GM18867 (cell line): Measurements from ENCODE around the gene COTL1.

ENCODE experiments used
- ATAC-seq: cut with Tn5 transposase; IDR thresholded peaks from one replicate; pipeline ENCODE4 v1.9.1; 2021; ENCODE audit warnings: mild to moderate bottlenecking, moderate library complexity; ENCODE audit not compliant: unreplicated experiment

COTL1 gene

GRCh38 chr16:84555418-84556196, 62.3 kb downstream of the COTL1 start:
- no peak for ATAC-seq

DNA sequence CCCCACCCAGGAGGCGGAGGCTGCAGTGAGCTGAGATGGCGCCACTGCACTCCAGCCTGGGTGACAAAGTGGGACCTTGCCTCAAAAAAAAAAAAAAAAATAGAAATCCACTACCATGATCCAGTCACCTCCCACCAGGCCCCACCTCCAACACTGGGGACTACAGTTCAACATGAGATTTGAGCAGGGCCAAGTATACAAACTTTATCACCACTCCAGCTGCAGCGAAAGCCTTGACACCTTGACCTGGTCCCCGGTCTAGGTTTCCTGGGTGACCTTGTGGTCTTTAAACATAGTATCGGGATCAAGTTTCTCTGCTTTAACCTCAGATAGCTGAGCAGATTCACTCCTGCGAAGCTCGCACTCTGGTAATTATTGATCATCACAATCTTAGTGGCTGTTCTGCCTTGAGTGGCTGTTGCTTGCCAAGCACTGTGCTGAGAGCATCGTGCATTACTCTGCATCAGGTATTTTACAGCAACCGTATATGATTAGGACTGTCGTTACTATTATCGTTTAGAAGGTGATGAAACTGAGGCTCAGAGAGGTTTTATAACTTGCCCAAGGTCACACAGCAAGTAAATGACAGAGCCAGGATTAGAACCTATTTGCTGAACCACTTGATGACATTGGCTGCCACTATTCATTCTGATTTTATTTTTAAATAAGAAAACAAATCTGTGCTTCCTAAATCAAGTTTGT, 63.1 kb downstream of the COTL1 start:
- no peak for ATAC-seq

- ATAC-seq: no peak
Observed at GRCh38 chr16:84553873-84554399, 63.9 kb downstream of the COTL1 start.

DNA sequence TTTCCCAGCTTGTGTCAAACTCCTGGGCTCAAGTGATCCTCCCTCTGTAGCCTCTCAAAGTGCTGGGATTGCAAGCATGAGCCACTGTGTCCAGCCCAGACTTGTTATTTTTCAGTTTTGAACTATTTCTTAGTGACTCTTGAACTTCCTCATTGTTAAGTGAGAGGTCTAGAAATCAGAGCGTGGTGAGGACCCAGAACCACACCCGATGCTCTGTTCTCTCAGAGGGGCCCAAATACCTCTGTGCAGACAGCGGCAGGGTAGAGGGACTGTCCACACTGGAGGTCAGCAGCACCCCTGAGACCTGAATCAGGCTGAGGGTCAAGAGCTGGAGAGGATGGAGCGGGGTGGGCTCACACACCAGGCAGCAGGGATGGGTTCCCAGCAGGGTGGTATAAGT, 65.7 kb downstream of the COTL1 start:
- no peak for ATAC-seq

DNA sequence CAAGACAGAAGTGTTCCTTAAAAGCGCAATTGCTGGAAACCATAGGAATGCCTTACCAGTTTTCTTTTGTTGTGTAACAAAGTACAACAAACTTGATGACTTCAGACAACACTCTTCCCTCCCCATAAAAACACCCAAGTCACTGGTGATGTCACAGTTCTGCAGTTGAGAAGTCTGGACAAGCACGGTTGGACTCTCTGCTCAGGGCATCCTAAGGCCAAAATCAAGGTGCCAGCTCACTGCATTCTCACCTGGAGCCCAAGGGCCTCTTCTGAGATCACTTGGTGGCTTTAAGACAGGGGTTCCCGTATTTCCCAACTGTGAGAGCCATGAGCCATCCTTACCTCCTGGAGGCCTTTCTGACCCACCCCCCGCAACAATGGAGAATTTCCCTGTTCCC, 67.8 kb downstream of the COTL1 start:
- ATAC-seq: no peak

DNA sequence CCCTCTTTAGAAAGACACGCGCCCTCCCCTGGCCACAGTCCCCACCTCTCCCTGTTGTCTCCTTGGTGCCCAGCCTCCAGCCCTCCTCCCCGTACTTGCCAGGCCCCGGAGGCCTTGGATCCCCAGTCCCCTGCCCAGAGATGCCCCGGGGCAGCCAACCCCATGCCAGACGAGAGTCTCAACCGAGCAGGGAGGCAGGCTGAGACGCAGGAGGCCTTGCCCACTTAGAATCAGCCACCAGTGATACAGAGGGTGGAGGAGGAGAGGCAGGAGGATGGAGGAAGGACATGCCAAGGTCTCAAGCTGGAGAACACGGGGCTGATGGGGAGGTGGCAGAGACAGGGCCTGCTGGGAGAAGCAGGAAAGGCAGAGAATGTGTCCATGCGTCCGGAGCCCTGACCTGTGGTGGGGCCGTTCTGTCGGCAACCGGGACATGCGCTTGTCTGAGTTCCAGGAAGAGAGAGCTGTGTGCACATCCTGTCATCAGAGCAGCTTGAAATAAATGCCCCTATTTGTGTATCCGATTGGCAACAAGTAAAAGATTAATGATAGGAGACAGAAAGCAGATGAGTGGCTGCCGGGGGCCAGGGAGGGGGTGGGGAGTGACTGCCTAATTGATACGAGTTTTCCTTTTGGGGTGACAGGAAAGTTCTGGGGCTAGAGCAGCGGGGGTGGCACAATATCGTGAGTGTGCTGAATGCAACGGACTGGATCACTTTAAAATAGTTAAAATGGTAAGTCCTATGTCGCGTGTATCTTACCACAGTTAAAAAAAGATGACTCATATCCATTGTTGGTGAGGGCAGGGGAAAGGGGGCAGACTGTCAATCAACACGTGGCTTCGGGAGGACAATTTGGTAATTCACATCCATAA, 68.7 kb downstream of the COTL1 start:
- no peak for ATAC-seq

DNA sequence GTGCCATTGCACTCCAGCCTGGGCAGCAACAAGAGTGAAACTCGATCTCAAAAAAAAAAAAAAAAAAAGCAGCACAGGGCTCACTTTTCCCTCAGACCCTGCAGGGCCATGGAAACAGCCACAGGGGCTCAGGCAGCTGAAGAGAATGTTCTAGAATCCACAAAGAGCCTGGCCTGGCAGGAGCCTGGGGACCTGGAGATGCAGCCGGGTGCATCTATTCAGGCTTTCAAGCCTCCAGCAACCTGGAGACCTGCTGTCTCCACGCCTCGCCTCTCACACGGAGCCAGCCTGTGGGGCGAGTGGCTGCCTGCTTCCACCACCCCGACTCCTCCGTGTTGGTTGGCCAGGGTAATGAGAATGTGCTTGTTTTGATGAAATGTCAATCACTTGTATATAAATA, 69.4 kb downstream of the COTL1 start:
- ATAC-seq: no peak

DNA sequence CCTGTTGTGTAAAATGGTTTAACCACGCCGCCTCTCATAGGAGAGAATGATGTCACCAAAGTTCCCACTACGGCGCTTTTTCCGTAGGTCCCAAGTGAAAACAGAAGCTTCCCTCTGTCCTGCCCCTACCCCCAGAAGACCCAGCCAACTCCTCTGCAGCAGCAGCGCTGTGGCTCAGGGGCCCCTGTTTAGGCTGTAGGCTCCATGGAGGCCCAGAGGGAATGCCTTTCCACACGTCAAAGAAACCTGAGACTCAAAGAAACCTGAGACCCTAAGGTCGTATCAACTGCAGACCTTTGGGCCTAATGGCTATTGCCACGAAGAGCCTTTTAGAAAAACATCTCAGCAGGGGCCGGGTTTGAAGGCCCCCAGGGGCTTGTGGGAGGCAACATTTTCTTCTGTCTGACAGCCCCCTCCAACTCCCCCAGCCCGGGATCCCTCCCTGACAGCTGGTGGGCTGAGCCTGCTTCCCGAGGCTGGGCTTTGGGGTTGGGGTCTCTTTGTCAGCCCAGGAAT, 70.3 kb downstream of the COTL1 start:
- no peak for ATAC-seq

GRCh38 chr16:84546669-84547545, 71.0 kb downstream of the COTL1 start:
- ATAC-seq: no peak

DNA sequence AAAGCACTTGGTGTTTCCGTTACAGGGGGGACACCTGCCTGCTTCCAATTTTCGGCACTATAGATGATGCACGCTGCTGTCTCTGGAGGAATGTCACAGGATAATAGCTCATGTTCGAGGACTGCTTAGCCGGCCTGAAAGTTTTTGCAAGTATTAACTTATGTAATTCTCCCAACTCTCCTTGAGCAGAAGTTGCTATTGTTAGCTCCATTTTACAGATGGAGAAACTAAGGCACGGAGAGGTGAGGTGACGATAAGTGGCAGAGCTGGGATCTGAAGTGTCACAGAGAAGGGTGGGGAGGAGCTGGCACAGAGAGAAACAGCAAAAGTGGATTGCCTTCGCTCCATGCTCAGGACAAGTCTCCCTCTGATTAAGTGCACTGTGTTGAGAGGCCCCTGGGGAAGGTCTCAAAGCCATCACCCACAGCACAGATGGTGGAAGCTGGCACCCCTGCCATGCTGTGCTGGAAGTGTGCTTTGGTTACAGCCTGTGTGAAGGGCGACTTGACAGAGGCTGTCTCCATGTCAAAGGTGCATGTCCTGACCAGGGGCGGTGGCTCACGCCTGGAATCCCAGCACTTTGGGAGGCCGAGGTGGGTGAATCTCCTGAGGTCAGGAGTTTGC, 72.7 kb downstream of the COTL1 start:
- no peak for ATAC-seq

DNA sequence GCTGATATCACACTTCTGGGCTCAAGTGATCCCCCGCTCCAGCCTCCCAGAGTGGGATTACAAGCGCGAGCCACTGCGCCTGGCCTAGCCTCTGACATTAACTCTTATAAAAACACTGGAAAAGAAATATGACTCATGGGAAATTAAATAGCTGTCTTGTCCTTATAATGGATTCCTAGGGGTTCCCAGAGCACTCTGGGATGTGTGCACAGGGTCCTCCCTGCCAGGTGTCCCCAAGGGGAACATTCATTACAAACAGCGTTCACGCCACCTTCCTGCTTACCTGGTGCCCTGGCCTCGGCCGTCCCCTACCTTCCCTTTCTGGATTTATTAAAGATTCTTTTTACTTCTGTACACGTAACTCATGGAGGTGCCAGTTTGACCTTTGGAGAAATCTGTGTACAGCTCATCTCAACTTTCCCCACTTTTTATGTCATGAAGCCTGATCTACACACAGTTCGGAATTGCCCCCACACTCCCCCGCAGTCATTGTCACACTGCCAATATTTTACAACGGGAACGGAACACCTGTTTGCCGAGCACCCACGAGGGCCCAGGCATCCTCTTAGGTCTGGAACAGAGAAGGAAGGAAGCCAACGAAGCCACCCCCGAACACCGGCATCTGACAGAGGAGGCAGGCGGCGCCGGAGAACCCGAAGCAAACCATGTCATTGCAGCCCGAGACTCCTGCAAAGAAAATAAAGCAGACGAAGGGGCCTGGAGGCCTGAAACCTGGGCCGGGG, 73.7 kb downstream of the COTL1 start:
- ATAC-seq: no peak

DNA sequence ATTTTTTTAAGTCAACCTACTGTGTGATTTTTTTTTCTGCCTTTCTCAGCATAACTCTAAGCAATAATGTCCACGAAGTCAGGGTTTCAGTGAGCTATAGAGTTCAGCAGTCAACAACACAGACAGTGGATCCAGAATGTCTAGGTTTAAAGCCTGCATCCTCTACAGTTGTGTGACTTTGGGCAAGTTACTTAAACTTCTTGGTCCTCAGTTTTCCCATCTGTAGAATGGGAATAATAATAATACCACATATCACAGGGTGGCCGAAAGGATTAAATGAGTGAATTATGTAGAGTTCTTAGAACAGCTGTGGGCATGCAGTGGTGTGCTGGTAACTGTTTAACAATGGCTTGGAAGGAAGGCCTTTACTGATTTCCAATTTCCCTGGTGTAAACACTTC, 74.6 kb downstream of the COTL1 start:
- ATAC-seq: no peak

DNA sequence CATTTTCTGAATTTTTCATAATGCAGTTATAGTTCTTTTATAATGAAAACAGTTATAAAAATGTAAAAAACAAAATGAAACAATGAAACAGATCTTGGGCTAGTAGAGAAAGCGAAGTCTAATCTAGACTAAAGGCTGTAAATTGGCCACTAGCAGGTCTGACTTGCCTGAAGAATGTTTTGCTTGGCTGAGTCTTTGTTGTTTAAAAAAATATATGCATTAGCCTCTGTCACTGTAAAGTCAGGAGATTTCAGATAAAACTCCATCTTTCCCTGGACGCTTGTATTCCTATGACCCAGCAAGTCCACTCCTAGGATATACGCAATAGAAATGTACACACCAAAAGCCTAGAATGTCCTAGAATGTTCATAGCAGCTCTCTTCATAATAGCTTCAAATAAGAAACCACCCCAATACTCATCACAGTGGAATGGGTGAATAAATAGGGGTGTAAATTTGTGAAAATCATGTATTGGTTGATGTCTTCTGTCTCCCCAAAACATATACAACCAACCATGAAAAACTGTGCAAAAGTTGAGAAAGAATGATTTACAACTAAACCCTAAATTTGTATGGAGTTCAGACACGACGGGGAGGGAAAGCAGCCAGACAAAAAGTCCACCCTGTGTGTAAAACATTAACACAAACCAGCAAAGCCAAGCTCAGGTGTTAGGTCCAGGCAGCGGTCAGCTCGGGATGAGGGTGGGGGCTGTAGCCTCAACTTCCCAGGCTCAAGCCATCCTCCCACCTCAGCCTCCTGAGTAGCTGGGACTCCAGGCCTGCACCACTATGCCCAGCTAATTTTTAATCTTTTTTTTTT, 75.7 kb downstream of the COTL1 start:
- no peak for ATAC-seq

DNA sequence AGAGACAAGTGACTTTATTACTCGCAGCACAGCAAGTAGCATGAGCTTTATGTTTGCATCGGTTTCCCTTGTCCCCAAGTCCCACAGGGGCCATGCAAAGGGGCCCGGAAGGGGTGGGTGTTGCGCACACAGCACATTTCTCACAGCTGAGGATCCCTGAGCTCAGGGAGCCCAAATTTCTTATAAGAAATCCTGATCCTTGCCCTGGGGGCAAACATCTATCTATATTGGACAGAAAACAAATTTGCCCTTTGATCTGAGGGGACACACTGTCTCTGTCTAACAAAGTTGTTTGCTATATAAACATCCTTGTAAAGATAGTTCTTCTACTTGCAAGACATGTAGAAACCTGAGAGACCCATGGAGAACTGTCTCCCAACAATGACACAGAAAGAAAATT, 77.7 kb downstream of the COTL1 start:
- no peak for ATAC-seq

- no peak for ATAC-seq
Observed at GRCh38 chr16:84538222-84538840, 79.5 kb downstream of the COTL1 start.

DNA sequence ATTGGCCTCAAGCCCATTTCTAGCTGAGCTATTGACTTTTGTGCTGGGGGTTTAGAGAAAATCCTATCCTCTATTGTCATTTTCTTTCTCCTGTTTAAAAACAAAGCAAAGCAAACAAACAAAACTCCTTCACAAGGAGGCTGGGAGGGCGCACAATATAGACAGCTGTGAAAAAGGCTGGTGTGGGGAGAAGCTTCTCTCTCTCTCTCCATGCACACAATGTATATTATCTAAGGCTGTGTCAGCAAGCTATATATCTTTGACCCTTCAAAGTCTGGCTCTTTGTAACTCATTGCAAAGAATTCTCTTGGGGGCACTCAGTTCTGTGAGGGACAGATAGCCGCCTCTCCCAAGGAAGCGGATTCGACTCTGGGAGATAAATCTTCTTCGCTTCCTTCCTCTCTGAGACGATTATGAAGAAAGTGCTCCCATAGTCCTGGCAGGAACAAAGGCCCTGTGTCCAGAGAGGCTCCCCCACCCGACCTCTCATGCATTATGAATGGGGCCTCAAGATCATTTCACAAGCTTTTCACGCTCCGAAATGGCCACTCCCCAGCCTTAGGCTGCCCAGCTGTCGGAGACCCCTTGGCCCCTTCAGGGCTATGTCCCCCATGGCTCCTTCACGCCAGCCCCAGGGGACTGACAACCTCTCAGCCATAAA, 80.3 kb downstream of the COTL1 start:
- ATAC-seq: no peak

DNA sequence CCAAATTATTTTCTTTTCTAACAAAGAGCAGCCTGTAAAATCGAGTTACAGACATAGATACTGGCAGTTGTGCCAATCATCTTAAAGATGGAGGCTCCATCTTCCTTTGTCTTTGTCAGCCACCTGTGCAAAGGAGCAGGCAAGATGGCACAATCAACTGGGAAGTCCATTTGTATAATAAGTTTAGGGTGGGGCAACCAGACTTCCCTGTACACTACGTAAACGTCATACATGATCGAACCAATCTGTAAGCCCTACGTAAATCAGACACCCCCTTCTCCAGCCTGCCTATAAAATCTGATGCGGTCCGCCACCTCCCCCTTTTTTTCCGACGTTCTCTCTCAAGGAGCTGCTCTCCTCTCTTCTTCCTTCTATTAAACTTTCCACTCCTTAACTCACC, 82.0 kb downstream of the COTL1 start:
- no peak for ATAC-seq
